ENCODE measurements around the gene PROS1.
A peak's percentile ranks its signal among the peaks of the same experiment; 100 is the strongest.
"Not testable (repeated sequence)": the region's sequence is repeated elsewhere in the genome, so short reads cannot be mapped to it uniquely, and the experiment has no call there.

Gene PROS1

GRCh38 chr3:93969997-93970396 lies 3.7 kb downstream of the PROS1 start:
- no peak for DNase-seq (ENCODE audit: low spot score)

GRCh38 chr3:93969443-93969842 lies 4.3 kb downstream of the PROS1 start:
- no peak for DNase-seq (ENCODE audit: low spot score)

GRCh38 chr3:93965106-93965505 lies 8.6 kb downstream of the PROS1 start:
- DNase-seq (ENCODE audit: low spot score) = not testable (repeated sequence)

- no peak for DNase-seq (ENCODE audit: low spot score)
These were observed 10.9 kb downstream of the PROS1 start for GRCh38 chr3:93962798-93963197.

- DNase-seq (ENCODE audit: low spot score) = no peak
These were observed 12.2 kb downstream of the PROS1 start for GRCh38 chr3:93961489-93961888.

GRCh38 chr3:93961026-93961425 lies 12.7 kb downstream of the PROS1 start:
- no peak for DNase-seq (ENCODE audit: low spot score)

- DNase-seq (ENCODE audit: low spot score) = not testable (repeated sequence)
These were observed 23.7 kb downstream of the PROS1 start for GRCh38 chr3:93949958-93950357.

GRCh38 chr3:93937485-93937884 lies 36.2 kb downstream of the PROS1 start:
- DNase-seq (ENCODE audit: low spot score) = not testable (repeated sequence)

- no peak for DNase-seq (ENCODE audit: low spot score)
These were observed 37.1 kb downstream of the PROS1 start for GRCh38 chr3:93936549-93936948.

GRCh38 chr3:93934366-93935046 lies 39.2 kb downstream of the PROS1 start:
- DNase-seq (ENCODE audit: low spot score) = peak; percentile 58

GRCh38 chr3:93931597-93932229 lies 42.0 kb downstream of the PROS1 start:
- no peak for DNase-seq (ENCODE audit: low spot score)

- DNase-seq (ENCODE audit: low spot score) = no peak
These were observed 43.7 kb downstream of the PROS1 start for GRCh38 chr3:93930041-93930440.

- DNase-seq (ENCODE audit: low spot score) = no peak
These were observed 46.9 kb downstream of the PROS1 start for GRCh38 chr3:93926789-93927188.

- no peak for DNase-seq (ENCODE audit: low spot score)
These were observed 49.2 kb downstream of the PROS1 start for GRCh38 chr3:93924491-93924890.

GRCh38 chr3:93923006-93923405 lies 50.7 kb downstream of the PROS1 start:
- DNase-seq (ENCODE audit: low spot score) = no peak

GRCh38 chr3:93917546-93918029 lies 56.1 kb downstream of the PROS1 start:
- not testable (repeated sequence) for DNase-seq (ENCODE audit: low spot score)

GRCh38 chr3:93913623-93914022 lies 60.1 kb downstream of the PROS1 start:
- not testable (repeated sequence) for DNase-seq (ENCODE audit: low spot score)

- DNase-seq (ENCODE audit: low spot score) = no peak
These were observed 62.5 kb downstream of the PROS1 start for GRCh38 chr3:93911206-93911605.

GRCh38 chr3:93910097-93910496 lies 63.6 kb downstream of the PROS1 start:
- DNase-seq (ENCODE audit: low spot score) = no peak

GRCh38 chr3:93907132-93907531 lies 66.6 kb downstream of the PROS1 start:
- DNase-seq (ENCODE audit: low spot score) = no peak

- DNase-seq (ENCODE audit: low spot score) = no peak
These were observed 67.5 kb downstream of the PROS1 start for GRCh38 chr3:93906245-93906644.

GRCh38 chr3:93904568-93904967 lies 69.1 kb downstream of the PROS1 start:
- no peak for DNase-seq (ENCODE audit: low spot score)

All from SK-N-DZ (cell line).